H1 (cell line): ENCODE measurements around the gene PLTP. TPM values are rescaled to one million over a fixed set of nuclear protein-coding genes. Genes with fewer than 3 reads are reported as not detected.

Source experiments
- CTCF ChIA-PET: fragments of 300-600 bp; sonication (Branson Sonifier 250); formaldehyde crosslinking; loops from one replicate; lab custom pipeline; 2021; ENCODE audit not compliant: partially characterized antibody; lab: Charles Lee
- POLR2A ChIA-PET: fragments of 300-600 bp; sonication (Branson Sonifier 250); formaldehyde crosslinking; loops from one replicate; lab custom pipeline; 2021; ENCODE audit warnings: inconsistent platforms; ENCODE audit not compliant: partially characterized antibody; lab: Charles Lee
- DNase-seq, 2 experiments: peaks; one replicate each; pipeline versions ENCODE4 v3.0.0 to v3.0.0-alpha.2; 2010 to 2022; ENCODE audit warnings: low spot score in 2 of 2, low read depth in 1 of 2, mixed read lengths in 1 of 2
- FAIRE-seq: peaks from 2 replicates; lab custom pipeline; 2011; peaks lifted over from hg19 to GRCh38; lab: Jason Lieb, UNC
- H2AFZ ChIP-seq: 2 replicates; pipeline ENCODE4 v1.8.1; 2012; ENCODE audit warnings: low read length, inconsistent platforms
- H2AK5ac ChIP-seq: 2 replicates; pipeline ENCODE4 v1.6.1; 2013; ENCODE audit warnings: low read depth, low read length
- H2BK120ac ChIP-seq: replicated peaks from 2 replicates; pipeline ENCODE3; 2013; ENCODE audit warnings: low read depth, low read length, inconsistent platforms
- H2BK12ac ChIP-seq: 2 replicates; pipeline ENCODE4 v1.6.1; 2013; ENCODE audit warnings: low read depth, low read length
- H2BK15ac ChIP-seq: 2 replicates; pipeline ENCODE4 v1.6.1; 2013; ENCODE audit warnings: low read length
- H2BK20ac ChIP-seq: 2 replicates; pipeline ENCODE4 v1.6.1; 2013; ENCODE audit warnings: low read length
- H2BK5ac ChIP-seq: 2 replicates; pipeline ENCODE4 v1.6.1; 2013; ENCODE audit warnings: low read depth, low read length
- H3K14ac ChIP-seq: 2 replicates; pipeline ENCODE4 v1.6.1; 2013; ENCODE audit warnings: inconsistent platforms; ENCODE audit not compliant: insufficient read length
- H3K18ac ChIP-seq: 2 replicates; pipeline ENCODE4 v1.6.1; 2013; ENCODE audit warnings: low read length; ENCODE audit errors: extremely low read depth
- H3K23ac ChIP-seq: 2 replicates; pipeline ENCODE4 v1.6.1; 2013; ENCODE audit warnings: inconsistent platforms; ENCODE audit not compliant: insufficient read length
- H3K23me2 ChIP-seq: 2 replicates; pipeline ENCODE4 v1.6.1; 2013; ENCODE audit warnings: low read depth, low read length
- H3K27ac ChIP-seq: 2 replicates; pipeline ENCODE4 v1.6.1; 2011; ENCODE audit warnings: low read depth, low read length, inconsistent platforms
- H3K27me3 ChIP-seq, 4 experiments: replicated peaks in 1 of 4; 1 replicate in 1 of 4; 2 replicates in 3 of 4; pipeline versions ENCODE4 v1.6.1 to v1.8.1; 2011 to 2013; ENCODE audit warnings: low read length in 3 of 4, mild to moderate bottlenecking in 3 of 4, inconsistent platforms in 2 of 4, mixed read lengths in 2 of 4, moderate library complexity in 1 of 4; ENCODE audit not compliant: control insufficient read depth in 3 of 4, insufficient read depth in 3 of 4; ENCODE audit errors: extremely low read depth in 1 of 4
- H3K36me3 ChIP-seq, 4 experiments: 2 replicates each; pipeline versions ENCODE4 v1.6.1 to v1.8.1; 2011 to 2013; ENCODE audit warnings: mild to moderate bottlenecking in 4 of 4, low read length in 3 of 4, moderate library complexity in 2 of 4, control low read depth in 1 of 4, inconsistent platforms in 1 of 4; ENCODE audit not compliant: insufficient read depth in 4 of 4, control insufficient read depth in 2 of 4
- H3K4ac ChIP-seq: replicated peaks from 2 replicates; pipeline ENCODE3; 2013; ENCODE audit warnings: low read length, low read depth, mixed read lengths, inconsistent platforms; ENCODE audit not compliant: insufficient read length
- H3K4me1 ChIP-seq, 4 experiments: replicated peaks in 1 of 4; 1 replicate in 1 of 4; 2 replicates in 3 of 4; pipeline versions ENCODE4 v1.6.1 to v1.8.1; 2011 to 2013; ENCODE audit warnings: low read length in 3 of 4, inconsistent platforms in 2 of 4, mixed read lengths in 1 of 4; ENCODE audit not compliant: insufficient read depth in 4 of 4, control insufficient read depth in 3 of 4
- H3K4me2 ChIP-seq, 2 experiments: 2 replicates each; pipeline versions ENCODE4 v1.6.1 to v1.8.1; 2011 to 2013; ENCODE audit warnings: low read depth in 2 of 2, low read length in 2 of 2, control low read depth in 1 of 2, inconsistent platforms in 1 of 2, mild to moderate bottlenecking in 1 of 2; ENCODE audit not compliant: insufficient read depth in 1 of 2
- H3K4me3 ChIP-seq, 4 experiments: fragments of 200-600, 300-600 bp in 1 of 4; sonication (generic), shearing (Covaris generic), sonication (Bioruptor Twin) in 1 of 4; 2 replicates each; pipeline versions ENCODE4 v1.5.1 to v1.8.1; 2011 to 2016; ENCODE audit warnings: low read length in 4 of 4, low read depth in 3 of 4, control low read depth in 2 of 4, inconsistent platforms in 2 of 4, mild to moderate bottlenecking in 2 of 4, mixed read lengths in 1 of 4, moderate library complexity in 1 of 4; ENCODE audit not compliant: insufficient read depth in 2 of 4; ENCODE audit errors: extremely low read depth in 1 of 4
- H3K56ac ChIP-seq: replicated peaks from 2 replicates; pipeline ENCODE3; 2013; ENCODE audit warnings: low read depth, mild to moderate bottlenecking, mixed read lengths, low read length, inconsistent platforms; ENCODE audit not compliant: insufficient read length
- H3K79me1 ChIP-seq: 2 replicates; pipeline ENCODE4 v1.6.1; 2013; ENCODE audit warnings: low read depth, low read length, control low read depth
- H3K79me2 ChIP-seq, 2 experiments: 2 replicates each; pipeline versions ENCODE4 v1.6.1 to v1.8.1; 2012 to 2013; ENCODE audit warnings: low read length in 2 of 2, mild to moderate bottlenecking in 2 of 2, inconsistent platforms in 1 of 2; ENCODE audit not compliant: insufficient read depth in 2 of 2, control insufficient read depth in 1 of 2
- H3K9ac ChIP-seq, 4 experiments: replicated peaks in 1 of 4; 1 replicate in 1 of 4; 2 replicates in 3 of 4; pipeline versions ENCODE4 v1.6.1 to v1.8.1; 2011 to 2013; ENCODE audit warnings: low read depth in 3 of 4, low read length in 3 of 4, control low read depth in 2 of 4, mild to moderate bottlenecking in 2 of 4, moderate library complexity in 2 of 4, inconsistent platforms in 1 of 4; ENCODE audit errors: extremely low read depth in 1 of 4
- H3K9me3 ChIP-seq, 2 experiments: 2 replicates each; pipeline versions ENCODE4 v1.6.1 to v1.8.1; 2012 to 2013; ENCODE audit warnings: mild to moderate bottlenecking in 2 of 2, moderate library complexity in 2 of 2, control low read depth in 1 of 2, inconsistent platforms in 1 of 2, low read depth in 1 of 2, low read length in 1 of 2, mixed read lengths in 1 of 2; ENCODE audit not compliant: insufficient read depth in 2 of 2
- H4K20me1 ChIP-seq, 2 experiments: replicated peaks in 1 of 2; 2 replicates each; pipeline versions ENCODE3 to v1.8.1; 2011 to 2013; ENCODE audit warnings: inconsistent platforms in 2 of 2, low read length in 2 of 2, mild to moderate bottlenecking in 1 of 2; ENCODE audit not compliant: insufficient read depth in 2 of 2, control insufficient read depth in 1 of 2
- H4K5ac ChIP-seq: 2 replicates; pipeline ENCODE4 v1.6.1; 2013; ENCODE audit warnings: low read length, low read depth, mixed read lengths, inconsistent platforms; ENCODE audit not compliant: insufficient read length
- H4K8ac ChIP-seq: 2 replicates; pipeline ENCODE4 v1.8.0; 2013; ENCODE audit warnings: mild to moderate bottlenecking, moderate library complexity, low read length, inconsistent platforms; ENCODE audit not compliant: insufficient read depth; ENCODE audit errors: extremely low read depth
- H4K91ac ChIP-seq: replicated peaks from 2 replicates; pipeline ENCODE3; 2013; ENCODE audit warnings: low read length, mixed read lengths, inconsistent platforms; ENCODE audit not compliant: insufficient read length
- ASH2L ChIP-seq: fragments of 200-600, 300-600 bp; sonication (generic); IDR thresholded peaks from one replicate; pipeline ENCODE4 v1.7.1; 2017; ENCODE audit warnings: low read length
- YY1 ChIP-seq: IDR thresholded peaks from 2 replicates; pipeline ENCODE4 v1.6.1; 2011; ENCODE audit warnings: low read depth, mild to moderate bottlenecking, low read length
- WGBS, 2 experiments: shearing (Covaris generic) in 1 of 2; methylation state at CpG; one replicate each; pipeline versions ENCODE4 v1.1.6 to v1.1.7; 2013 to 2015; ENCODE audit warnings: low lambda C conversion rate in 2 of 2, mixed read lengths in 2 of 2, inconsistent platforms in 1 of 2, low coverage in 1 of 2, missing lambda C conversion rate in 1 of 2; ENCODE audit not compliant: insufficient replicate concordance in 2 of 2, insufficient coverage in 1 of 2, insufficient read length in 1 of 2; ENCODE audit errors: extremely low coverage in 1 of 2, missing lambda C conversion rate in 1 of 2; 5-methylcytosine and 5-hydroxymethylcytosine counted together
- polyA plus RNA-seq, 7 experiments: library from polyadenylated mRNA; depleted of rRNA in 3 of 7; stranded (reverse) in 5 of 7; unstranded in 2 of 7; fragments of >200 nt in 5 of 7; fragments of 200-250 nt in 2 of 7; gene quantifications; 1 replicate in 5 of 7; 2 replicates in 1 of 7; 4 replicates in 1 of 7; pipeline versions ENCODE4 v1.2.1 to v1.2.3, GENCODE V29; 2011 to 2013; ENCODE audit warnings: missing spikeins in 2 of 7, mixed read lengths in 2 of 7
- total RNA-seq: library from RNA; stranded (reverse); fragmentation: NEBNext Ultra II Directional; extraction: Animal tissue kit (Norgen Biotek cat#: 25700); gene quantifications from 2 replicates; pipeline ENCODE4 v1.2.1, GENCODE V29; 2021

Gene PLTP
- total and polyA plus RNA-seq, 2 of the 8 experiments (the other 6 are each of a cell fraction or from before 2014, with no cell fraction given): 120 to 194 TPM

- Histone ChIP-seq H3K18ac (no peak overlapping the region), H3K27me3 (no peaks in the 10 kb centered on the region), H2BK15ac (no peak overlapping the region), H2BK12ac (no peak overlapping the region), H3K36me3 (peaks cover 6 to 34% (median 26%) of the 10 kb centered on the region in 4 experiments; a peak in 7 of 8 replicates), H4K20me1 (peaks cover 2 to 12% of the 10 kb centered on the region in 2 experiments), H3K27ac (no peak overlapping the region), H3K23me2 (peaks cover 11% of the 10 kb centered on the region; the same call in 1 of the 2 replicates), H4K91ac (no peak overlapping the region), H3K9ac (no peak overlapping the region), H3K79me1 (no peaks in the 10 kb centered on the region; the same call in 1 of the 2 replicates), H2BK120ac (no peak overlapping the region), H3K4me1 (peaks cover 0 to 2% (median 0%) of the 10 kb centered on the region in 4 experiments; a peak in 3 of 7 replicates), H3K14ac (no peak overlapping the region), H3K4ac (no peak overlapping the region), H3K9me3 (no peaks in the 10 kb centered on the region), H3K4me2 (peak overlapping the region; percentile 28 to 90; a peak in 3 of 4 replicates), H2AK5ac (no peak overlapping the region), H2AFZ (no peak overlapping the region), H3K79me2 (0 out of 4 replicates have a peak, but pooled peaks cover 0 to 3% of the 10 kb centered on the region in 2 experiments), H3K56ac (no peak overlapping the region), H2BK20ac (no peak overlapping the region), H4K8ac (no peak overlapping the region), H4K5ac (no peak overlapping the region), H3K4me3 (peak overlapping the region in 3 of 4 experiments; percentile 23 to 39 (median 26); a peak in 5 of 8 replicates), H2BK5ac (no peak overlapping the region), H3K23ac (no peak overlapping the region)
- POLR2A ChIA-PET: interaction anchor here (0.6 to 9.2 kb wide), 13 partner anchors 8 to 97 kb away, joined by 3 to 172 read pairs (median 7); partner anchors contain the start of genes CTSA, NEURL2, PCIF1 and ZSWIM1
- TF ChIP-seq YY1: no peak
- no peak for TF ChIP-seq ASH2L
- CTCF ChIA-PET: interaction anchor here (0.6 to 2.6 kb wide), 11 partner anchors 10 to 96 kb away, joined by 3 to 12 read pairs (median 4); partner anchors contain the start of genes CTSA and PCIF1
- no peak for DNase-seq
- FAIRE-seq: no peak
- WGBS, 2 experiments: 90% methylated on average over 21 of the region's 22 CpGs; no CpG with 5 or more reads in 1 of the 2 experiments
Measured at GRCh38 chr20:45909817-45910669, 1.9 kb downstream of the PLTP start.
